NCI-H69 (cell line): ENCODE data around the gene RNU6-9.
A peak's percentile ranks its signal among the peaks of the same experiment; 100 is the strongest.
"Not testable (repeated sequence)": the region's sequence is repeated elsewhere in the genome, so short reads cannot be mapped to it uniquely, and the experiment has no call there.

ENCODE experiments used
- DNase-seq: peaks from one replicate; lab custom pipeline; 2025; lab: John Stamatoyannopoulos, UW

The RNU6-9 gene

GRCh38 chr19:892894-893689 lies at the start of gene RNU6-9, which contains the start of gene MED16:
RNU6-9 (plus strand) TSS chr19:893484.
MED16 (minus strand) TSS chr19:893187; CDS start chr19:891131, 2,056 bp downstream.
- peak; percentile 99 for DNase-seq

- peak; percentile 54 for DNase-seq
Measured at GRCh38 chr19:843836-844545, 49.3 kb upstream of the RNU6-9 start.

- no peak for DNase-seq
Measured at GRCh38 chr19:844546-844971, 48.7 kb upstream of the RNU6-9 start.

- DNase-seq = no peak
Measured at GRCh38 chr19:845707-846521, 47.4 kb upstream of the RNU6-9 start.

GRCh38 chr19:848386-848921 lies 44.8 kb upstream of the RNU6-9 start:
- no peak for DNase-seq

- not testable (repeated sequence) for DNase-seq
Measured at GRCh38 chr19:849195-849594, 44.1 kb upstream of the RNU6-9 start.

DNA sequence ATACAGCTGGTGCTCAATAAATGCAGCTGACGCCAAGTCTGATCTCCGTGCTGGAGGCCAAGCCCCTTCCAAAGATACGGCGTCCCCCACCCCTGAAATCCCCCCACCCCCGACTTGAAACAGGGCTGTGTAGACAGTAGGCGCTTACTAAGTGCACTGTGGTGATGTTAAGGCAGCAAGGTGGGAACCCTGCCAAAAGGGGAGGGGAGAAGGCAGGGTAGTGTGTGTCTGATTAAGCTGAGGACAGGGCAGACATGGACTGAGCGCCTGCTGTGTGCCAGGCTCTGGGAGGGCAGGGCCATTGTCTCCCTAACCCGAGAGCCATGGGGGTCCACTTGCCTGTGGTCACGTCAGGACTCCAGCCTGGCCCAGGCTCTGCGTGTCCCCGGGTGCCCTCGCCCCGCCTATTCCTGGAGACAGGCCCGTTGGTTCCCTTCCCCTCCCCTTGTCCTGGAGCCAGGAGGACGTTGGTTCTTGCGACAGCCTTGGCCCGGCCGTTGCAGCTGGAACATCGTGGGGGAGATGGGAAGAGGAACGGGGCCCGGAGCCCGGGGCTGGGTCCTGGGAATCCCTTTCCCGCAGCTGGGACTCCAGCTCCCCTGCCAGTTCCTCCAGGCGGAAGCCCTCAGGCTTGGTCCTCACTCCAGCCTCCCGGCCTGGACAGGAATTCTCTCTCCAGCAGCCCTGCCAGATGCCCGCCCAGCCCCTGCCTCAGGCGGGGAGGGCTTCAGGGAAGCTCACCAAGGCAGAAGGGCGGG lies 42.9 kb upstream of the RNU6-9 start:
- DNase-seq = peak; percentile 85

GRCh38 chr19:850979-851335 lies 42.3 kb upstream of the RNU6-9 start:
- no peak for DNase-seq

- DNase-seq = no peak
Measured at GRCh38 chr19:852136-853013, 40.9 kb upstream of the RNU6-9 start, which contains the start of gene ELANE. ELANE (plus strand) TSS chr19:852303; CDS start chr19:852329, 26 bp downstream.

DNA sequence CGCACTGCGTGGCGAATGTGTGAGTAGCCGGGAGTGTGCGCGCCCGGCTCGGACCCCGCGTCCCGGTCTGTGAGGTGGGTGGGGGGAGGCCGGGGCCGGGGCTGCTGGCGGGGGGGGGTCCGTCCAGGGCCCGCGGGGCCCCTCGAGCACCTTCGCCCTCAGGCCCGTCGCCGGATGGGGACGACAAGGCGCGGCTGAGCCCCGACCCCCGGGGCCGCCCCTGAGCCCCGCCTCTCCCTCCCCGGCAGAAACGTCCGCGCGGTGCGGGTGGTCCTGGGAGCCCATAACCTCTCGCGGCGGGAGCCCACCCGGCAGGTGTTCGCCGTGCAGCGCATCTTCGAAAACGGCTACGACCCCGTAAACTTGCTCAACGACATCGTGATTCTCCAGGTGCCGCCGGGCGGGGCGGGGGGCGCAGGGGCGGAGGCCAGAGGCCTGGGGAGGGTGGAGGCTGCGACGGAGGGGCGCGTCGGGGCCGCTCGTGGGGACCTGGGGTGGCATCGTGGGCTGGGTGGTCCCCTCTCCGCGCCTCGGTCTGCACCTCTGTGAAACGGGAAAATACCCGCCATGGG lies 40.2 kb upstream of the RNU6-9 start:
- no peak for DNase-seq

DNA sequence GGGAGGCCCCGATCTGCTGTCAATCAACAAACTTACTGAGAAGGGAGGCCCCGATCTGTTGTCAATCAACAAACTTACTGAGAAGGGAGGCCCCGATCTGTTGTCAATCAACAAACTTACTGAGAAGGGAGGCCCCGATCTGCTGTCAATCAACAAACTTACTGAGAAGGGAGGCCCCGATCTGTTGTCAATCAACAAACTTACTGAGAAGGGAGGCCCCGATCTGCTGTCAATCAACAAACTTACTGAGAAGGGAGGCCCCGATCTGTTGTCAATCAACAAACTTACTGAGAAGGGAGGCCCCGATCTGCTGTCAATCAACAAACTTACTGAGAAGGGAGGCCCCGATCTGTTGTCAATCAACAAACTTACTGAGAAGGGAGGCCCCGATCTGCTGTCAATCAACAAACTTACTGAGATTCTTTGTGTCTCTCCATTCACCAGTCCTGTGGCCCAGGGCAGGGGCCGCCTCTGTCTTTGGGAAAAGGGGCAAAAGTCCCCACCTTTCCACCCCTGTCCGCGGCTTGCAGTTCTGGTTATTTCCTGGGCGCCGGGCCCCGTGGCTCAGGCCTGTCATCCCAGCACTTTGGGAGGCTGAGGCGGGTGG lies 39.6 kb upstream of the RNU6-9 start:
- DNase-seq = not testable (repeated sequence)

DNA sequence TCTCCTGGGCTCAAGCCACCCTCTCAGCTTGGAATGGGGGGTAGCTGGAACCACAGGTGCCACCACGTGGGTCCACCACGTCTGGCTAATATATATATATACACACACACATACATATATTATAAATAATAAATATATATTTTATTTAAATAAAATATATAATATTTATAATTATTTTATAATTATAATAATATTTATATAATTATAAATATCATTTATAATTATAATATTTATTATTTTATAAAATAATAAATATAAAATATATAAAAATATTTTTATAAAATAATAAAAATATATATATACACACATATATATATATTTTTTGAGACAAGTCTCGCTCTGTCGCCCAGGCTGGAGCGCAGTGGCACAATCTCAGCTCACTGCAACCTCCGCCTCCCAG lies 38.7 kb upstream of the RNU6-9 start:
- DNase-seq = no peak

- DNase-seq = no peak
Measured at GRCh38 chr19:855142-855541, 38.1 kb upstream of the RNU6-9 start.

GRCh38 chr19:855566-856120 lies 37.6 kb upstream of the RNU6-9 start:
- no peak for DNase-seq

GRCh38 chr19:858284-858683 lies 35.0 kb upstream of the RNU6-9 start:
- no peak for DNase-seq

DNA sequence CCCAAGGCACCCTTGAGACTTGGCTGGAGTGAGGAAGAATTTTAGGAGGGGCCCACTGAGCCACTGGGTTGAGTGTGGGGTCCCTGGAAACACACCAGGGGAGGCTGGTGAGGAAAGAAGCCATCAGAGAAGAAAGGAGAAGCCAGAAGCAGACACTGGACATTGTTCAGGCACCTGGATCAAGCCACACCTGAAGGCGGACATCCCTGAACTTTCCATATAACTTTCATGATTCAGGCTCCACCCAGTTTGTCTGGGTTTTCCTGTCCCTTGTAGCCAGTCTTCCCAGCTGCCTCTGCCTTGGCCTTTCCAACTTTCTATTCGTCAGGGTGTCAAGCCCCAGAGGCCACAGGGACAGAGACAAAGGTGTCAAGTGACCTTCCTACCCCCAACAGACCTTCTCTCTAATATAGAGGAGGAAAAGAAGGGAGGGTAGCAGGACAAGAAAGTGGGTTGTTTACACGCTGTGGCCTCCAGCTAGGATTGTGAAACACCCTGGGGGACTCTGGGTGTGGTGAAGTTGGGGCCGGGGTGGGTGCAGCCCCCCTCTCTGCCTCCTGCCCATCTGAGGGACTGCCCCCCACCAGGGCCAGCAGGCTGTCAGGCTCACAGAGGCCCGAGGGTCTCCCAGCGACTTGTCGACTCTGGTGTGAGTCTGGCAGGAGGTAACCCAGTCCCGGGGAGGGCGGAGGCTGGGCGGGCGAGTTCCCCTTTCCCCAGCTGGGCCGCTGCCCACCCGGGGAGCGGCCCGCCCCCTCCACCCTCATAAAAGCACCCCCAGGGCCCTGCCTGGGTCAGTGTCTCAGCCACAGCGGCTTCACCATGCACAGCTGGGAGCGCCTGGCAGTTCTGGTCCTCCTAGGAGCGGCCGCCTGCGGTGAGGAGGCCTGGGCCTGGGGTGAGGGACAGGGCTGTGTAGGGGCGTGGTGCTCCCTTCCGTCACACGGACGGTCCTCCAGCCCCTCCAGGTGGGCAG lies 34.1 kb upstream of the RNU6-9 start, which contains the start of gene CFD:
CFD (plus strand) TSS at position 797 of the 976 bp plus-strand sequence; CDS start at position 823, 26 bp downstream.
- DNase-seq = peak; percentile 33

GRCh38 chr19:861141-861755 lies 32.0 kb upstream of the RNU6-9 start:
- DNase-seq = no peak
